GM21737 (cell line): ENCODE data around the gene ARHGAP32.

ENCODE experiments used
- ATAC-seq: cut with Tn5 transposase; IDR thresholded peaks from one replicate; pipeline ENCODE4 v1.9.1; 2021; ENCODE audit warnings: mild to moderate bottlenecking, moderate library complexity; ENCODE audit not compliant: unreplicated experiment

ARHGAP32 gene

GRCh38 chr11:129192150-129192549 is at the start of gene ARHGAP32:
TSS of gene ARHGAP32 (minus strand) at chr11:129192325. CDS start at chr11:129192198, 127 bp downstream.
- no peak for ATAC-seq

- no peak for ATAC-seq
Observed at GRCh38 chr11:129239207-129239606, 47.1 kb upstream of the ARHGAP32 start.

DNA sequence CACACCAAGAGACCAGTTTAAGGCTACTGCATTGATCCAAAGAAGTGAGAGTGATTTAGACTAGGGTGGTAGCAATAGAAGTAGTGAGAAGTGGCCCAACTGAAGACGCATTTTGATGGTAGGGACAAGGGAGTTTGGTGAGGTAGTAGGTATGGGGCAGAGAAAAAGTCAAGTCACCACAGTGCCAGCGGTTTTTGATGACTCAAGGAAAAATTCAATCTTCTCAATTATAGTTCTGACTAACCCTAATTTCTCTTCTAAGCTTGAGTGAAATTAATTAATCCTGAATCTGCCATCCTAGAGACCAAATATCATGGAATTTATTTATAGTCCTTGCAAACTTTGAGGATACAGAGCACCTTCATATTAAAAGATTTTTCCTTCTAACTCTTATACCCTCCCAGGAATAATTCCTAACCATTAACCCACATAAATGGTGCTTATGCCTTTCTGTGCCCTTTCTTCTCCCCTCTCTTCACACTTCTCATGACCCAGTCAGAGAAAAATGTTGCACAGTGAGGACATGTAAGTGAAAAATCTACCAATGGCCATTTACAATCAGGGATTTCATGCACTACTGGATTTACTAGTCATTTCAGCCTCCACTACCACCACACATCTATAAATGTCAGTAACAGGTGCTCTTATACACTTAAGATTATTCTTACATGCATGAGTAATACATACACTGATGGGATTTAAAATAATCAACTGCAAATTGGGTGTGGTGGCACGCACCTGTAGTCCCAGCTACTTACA is 45.9 kb upstream of the ARHGAP32 start:
- no peak for ATAC-seq

DNA sequence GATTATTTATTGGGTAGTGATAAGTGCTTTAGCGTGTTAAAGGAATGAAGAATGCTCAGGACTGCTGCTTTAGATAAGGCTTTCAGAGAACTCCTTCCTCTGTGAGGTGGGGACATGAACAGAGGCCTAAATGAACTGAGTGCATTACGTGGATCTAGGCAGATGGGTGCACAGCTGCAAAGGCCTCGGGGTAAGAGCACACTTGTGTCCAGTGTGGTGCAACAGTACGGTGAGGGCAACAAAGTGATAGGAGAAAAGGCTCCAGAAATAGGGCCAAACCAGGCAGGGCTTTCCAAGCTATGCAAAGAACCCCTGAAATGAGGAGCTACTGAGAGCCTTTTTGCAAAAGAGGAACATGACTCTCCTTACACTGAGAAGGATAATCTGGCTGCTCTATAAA is 45.3 kb upstream of the ARHGAP32 start:
- ATAC-seq: no peak

- ATAC-seq: no peak
Observed at GRCh38 chr11:129236850-129237249, 44.7 kb upstream of the ARHGAP32 start.

DNA sequence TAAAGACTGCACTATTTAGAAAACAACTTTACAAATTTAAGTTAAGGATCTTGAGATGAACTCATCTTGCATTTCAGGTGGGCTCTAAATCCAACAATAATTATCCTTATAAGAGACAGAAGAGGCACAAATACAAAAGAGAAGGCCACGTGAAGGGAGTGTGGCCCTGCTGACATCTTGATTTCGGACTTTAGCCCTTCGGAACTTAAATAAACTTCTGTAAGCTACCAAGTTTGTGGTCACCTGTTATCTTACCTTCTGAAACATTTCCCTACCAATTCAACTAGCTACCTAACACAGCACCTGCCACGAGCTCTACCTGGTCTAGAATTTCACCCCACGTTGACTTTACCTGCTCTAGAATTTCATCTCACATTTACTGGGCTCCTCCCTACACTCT is 42.9 kb upstream of the ARHGAP32 start:
- ATAC-seq: no peak

GRCh38 chr11:129230006-129230405 is 37.9 kb upstream of the ARHGAP32 start:
- no peak for ATAC-seq

GRCh38 chr11:129226207-129226798 is 34.2 kb upstream of the ARHGAP32 start:
- ATAC-seq: no peak

- no peak for ATAC-seq
Observed at GRCh38 chr11:129225190-129225589, 33.1 kb upstream of the ARHGAP32 start.

DNA sequence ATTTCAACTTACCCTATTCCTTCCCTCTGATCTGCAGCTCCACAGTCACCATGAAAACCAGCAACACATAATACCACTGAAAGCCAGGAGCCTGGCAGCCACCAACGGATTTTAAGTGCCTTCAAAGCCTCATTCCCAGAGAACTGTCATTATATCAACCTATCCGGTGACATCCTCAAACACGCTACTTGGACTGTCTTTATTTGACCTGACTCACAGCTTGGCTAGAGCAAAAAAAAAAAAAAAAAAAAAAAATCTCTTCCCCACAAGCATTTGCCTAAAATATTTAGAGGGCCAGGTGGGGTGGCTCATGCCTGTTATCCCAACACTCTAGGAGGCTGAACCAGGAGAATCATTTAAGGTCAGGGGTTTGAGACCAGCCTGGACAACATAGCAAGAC is 32.4 kb upstream of the ARHGAP32 start:
- ATAC-seq: no peak

GRCh38 chr11:129223701-129224149 is 31.6 kb upstream of the ARHGAP32 start:
- ATAC-seq: no peak

DNA sequence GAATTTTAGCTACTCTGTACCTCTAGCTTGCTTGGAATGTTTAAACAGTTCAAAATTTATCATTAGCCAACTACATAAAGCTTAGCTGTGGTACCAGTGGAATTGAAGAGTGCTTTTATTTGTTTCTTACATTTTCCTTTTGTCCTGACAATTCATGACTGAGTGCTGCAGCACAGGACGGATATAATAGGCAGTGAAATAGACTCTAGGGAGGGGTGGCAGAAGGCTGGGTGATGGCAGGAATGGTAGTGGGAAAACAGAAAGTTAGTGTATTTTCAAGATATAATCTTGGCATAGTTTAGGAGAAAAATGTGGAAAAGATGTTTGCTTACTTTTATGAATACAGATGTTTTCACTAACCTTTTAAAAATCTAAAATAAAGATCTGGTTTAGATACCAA is 31.1 kb upstream of the ARHGAP32 start:
- ATAC-seq: no peak

GRCh38 chr11:129222158-129222557 is 30.0 kb upstream of the ARHGAP32 start:
- no peak for ATAC-seq

GRCh38 chr11:129215506-129216245 is 23.6 kb upstream of the ARHGAP32 start:
- ATAC-seq: no peak

DNA sequence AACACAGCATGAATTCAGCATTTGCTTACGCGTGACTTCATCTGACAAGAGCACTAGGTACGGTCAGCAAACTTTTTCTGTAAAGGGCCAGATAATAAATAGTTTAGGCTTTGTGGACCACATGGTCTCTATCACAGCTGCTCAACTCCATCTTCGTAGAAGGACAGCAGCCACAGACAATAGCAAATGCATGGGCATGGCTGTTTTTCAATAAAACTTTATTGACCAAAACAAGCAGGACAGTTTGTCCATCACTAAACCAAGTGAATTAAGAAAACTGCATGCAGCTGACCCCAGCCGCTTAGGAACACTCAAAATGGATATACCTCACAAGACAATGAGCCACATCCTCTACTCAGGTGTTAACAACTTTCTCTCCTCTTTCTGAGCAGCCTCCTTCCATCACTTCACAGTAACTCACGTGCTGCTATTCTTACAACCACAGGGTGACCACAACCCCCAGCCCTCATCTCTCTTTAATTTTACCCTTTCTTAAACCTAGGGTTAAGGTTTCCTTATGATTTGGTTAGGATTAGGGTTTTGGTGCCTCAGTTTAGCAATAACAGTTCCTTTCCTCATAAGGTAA is 22.7 kb upstream of the ARHGAP32 start:
- no peak for ATAC-seq

DNA sequence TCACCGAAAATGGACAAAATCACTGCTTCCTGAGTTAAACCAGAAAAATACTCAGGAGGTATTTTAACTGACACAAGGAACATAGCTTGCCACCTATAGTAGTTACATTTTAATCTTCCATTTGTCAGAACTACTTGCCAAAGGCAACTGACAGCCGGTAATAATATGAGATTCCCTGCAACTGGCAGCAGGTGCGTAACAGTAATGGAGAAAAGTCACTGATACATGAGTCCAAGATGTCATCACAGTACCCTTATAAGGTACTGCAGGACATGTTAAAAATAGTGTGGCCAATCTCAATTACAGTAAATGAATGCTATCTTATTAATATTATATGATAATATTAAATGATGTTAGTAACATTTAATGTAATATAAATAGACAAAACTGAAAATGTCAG is 21.1 kb upstream of the ARHGAP32 start:
- no peak for ATAC-seq

- ATAC-seq: no peak
Observed at GRCh38 chr11:129211397-129211796, 19.3 kb upstream of the ARHGAP32 start.

GRCh38 chr11:129210831-129211181 is 18.7 kb upstream of the ARHGAP32 start:
- ATAC-seq: no peak

GRCh38 chr11:129209891-129210830 is 18.0 kb upstream of the ARHGAP32 start:
- ATAC-seq: no peak

DNA sequence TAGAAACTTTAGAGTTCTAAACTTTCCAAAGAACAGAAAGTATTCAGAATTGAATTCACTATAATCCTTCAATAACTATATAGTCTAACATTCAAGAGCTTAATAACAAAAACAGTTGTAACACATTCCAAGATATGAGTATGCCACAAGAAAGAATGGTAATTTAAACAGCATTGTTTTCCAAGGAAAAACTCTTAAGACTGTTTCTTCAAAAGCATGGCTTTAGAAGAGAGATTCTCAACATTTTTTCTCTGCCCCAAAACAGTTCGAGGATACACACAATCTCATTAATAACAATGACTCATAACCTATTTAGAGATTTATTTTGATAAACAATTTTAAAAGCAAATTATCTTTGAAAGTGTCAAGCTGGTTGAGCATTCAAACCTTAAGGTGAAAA is 16.7 kb upstream of the ARHGAP32 start:
- no peak for ATAC-seq
